ENCODE results near the gene MGAT4A.
"Not testable (repeated sequence)": the region's sequence is repeated elsewhere in the genome, so short reads cannot be mapped to it uniquely, and the experiment has no call there.

Gene MGAT4A

GRCh38 chr2:98759338-98759737 is 28.4 kb upstream of the MGAT4A start:
- DNase-seq = peak; percentile 18

GRCh38 chr2:98757904-98758421 is 27.0 kb upstream of the MGAT4A start:
- peak; percentile 93 for DNase-seq

- DNase-seq = no peak
These were observed 22.9 kb upstream of the MGAT4A start for GRCh38 chr2:98753801-98754200.

GRCh38 chr2:98752711-98753110 is 21.8 kb upstream of the MGAT4A start:
- DNase-seq = not testable (repeated sequence)

GRCh38 chr2:98751748-98752147 is 20.8 kb upstream of the MGAT4A start:
- DNase-seq = no peak

GRCh38 chr2:98750593-98751282 is 19.8 kb upstream of the MGAT4A start:
- no peak for DNase-seq

GRCh38 chr2:98749066-98749450 is 18.1 kb upstream of the MGAT4A start:
- DNase-seq = peak; percentile 59

GRCh38 chr2:98748292-98749065 is 17.5 kb upstream of the MGAT4A start:
- no peak for DNase-seq

GRCh38 chr2:98747888-98748287 is 17.0 kb upstream of the MGAT4A start:
- DNase-seq = no peak

GRCh38 chr2:98746426-98746825 is 15.5 kb upstream of the MGAT4A start:
- no peak for DNase-seq

GRCh38 chr2:98744595-98744994 is 13.7 kb upstream of the MGAT4A start:
- DNase-seq = no peak

- DNase-seq = no peak
These were observed 12.9 kb upstream of the MGAT4A start for GRCh38 chr2:98743835-98744234.

GRCh38 chr2:98739020-98739419 is 8.1 kb upstream of the MGAT4A start:
- no peak for DNase-seq

GRCh38 chr2:98738304-98738703 is 7.4 kb upstream of the MGAT4A start:
- DNase-seq = no peak

- no peak for DNase-seq
These were observed 6.9 kb upstream of the MGAT4A start for GRCh38 chr2:98737848-98738247.

- DNase-seq = no peak
These were observed 5.5 kb upstream of the MGAT4A start for GRCh38 chr2:98736464-98736889.

- DNase-seq = no peak
These were observed 3.9 kb upstream of the MGAT4A start for GRCh38 chr2:98734823-98735260.

- peak; percentile 49 for DNase-seq
These were observed 3.2 kb upstream of the MGAT4A start for GRCh38 chr2:98734162-98734561.

- DNase-seq = no peak
These were observed 1.6 kb upstream of the MGAT4A start for GRCh38 chr2:98732430-98733051.

GRCh38 chr2:98731894-98732349 is 990 bp upstream of the MGAT4A start:
- no peak for DNase-seq

- no peak for DNase-seq
These were observed 258 bp downstream of the MGAT4A start for GRCh38 chr2:98730707-98731040.

- peak; percentile 38 for DNase-seq
These were observed 752 bp downstream of the MGAT4A start for GRCh38 chr2:98730053-98730706.

- no peak for DNase-seq
These were observed 1.3 kb downstream of the MGAT4A start for GRCh38 chr2:98729652-98730051.

Measured in GDM1 (cell line).